GM21423 (cell line): Measurements from ENCODE around the gene XRCC3.

ENCODE experiments used
- ATAC-seq: cut with Tn5 transposase; IDR thresholded peaks from one replicate; pipeline ENCODE4 v1.9.1; 2021; ENCODE audit warnings: mild to moderate bottlenecking, moderate library complexity; ENCODE audit not compliant: unreplicated experiment

Gene XRCC3

DNA sequence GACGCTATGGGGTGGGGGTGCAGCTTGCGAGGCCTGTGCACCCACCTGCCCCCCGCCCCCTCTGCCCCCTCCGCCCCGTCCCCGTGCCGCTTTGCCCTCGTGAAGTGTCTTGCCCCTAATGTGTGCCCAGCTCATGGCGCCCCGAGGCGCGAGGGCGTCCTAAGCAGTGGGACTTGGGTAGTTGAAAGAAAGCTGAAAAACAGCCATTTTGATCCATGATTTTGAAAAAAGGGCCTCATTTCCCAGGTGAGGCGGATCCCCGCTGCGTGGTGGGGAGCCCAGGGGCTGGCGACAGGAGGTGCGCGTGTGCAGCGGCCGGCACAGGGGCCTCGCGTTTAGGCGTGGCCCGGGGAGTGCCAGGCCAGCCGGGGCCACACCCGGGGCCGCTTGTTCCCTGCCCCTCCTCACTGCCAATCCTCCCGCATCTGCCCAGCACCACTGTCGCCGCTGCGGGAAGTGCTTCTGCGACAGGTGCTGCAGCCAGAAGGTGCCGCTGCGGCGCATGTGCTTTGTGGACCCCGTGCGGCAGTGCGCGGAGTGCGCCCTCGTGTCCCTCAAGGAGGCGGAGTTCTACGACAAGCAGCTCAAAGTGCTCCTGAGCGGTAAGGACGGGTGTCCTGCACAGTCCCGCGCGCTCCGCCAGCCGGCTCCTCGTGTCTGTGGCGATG, 12.2 kb upstream of the XRCC3 start:
- ATAC-seq, result no peak

DNA sequence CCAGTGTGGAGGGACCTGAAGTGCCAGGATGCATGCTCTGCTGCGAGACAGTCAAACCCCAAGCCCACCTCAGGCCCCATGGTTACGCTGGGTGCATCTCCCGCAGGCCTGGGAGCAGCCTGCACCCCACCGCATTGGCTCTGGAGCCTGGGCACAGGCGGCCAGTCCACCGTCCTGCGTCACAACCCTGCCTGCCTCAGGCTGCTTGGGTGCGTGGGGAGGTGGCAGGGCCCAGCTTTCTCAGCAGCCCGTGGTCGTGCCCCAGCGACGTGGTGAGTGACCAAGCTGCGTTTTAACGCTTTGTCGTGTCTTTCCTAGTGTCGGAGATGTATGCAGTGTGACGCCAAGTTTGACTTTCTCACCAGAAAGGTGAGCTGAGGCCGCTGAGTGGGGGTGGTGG, 11.2 kb upstream of the XRCC3 start:
- no peak for ATAC-seq

DNA sequence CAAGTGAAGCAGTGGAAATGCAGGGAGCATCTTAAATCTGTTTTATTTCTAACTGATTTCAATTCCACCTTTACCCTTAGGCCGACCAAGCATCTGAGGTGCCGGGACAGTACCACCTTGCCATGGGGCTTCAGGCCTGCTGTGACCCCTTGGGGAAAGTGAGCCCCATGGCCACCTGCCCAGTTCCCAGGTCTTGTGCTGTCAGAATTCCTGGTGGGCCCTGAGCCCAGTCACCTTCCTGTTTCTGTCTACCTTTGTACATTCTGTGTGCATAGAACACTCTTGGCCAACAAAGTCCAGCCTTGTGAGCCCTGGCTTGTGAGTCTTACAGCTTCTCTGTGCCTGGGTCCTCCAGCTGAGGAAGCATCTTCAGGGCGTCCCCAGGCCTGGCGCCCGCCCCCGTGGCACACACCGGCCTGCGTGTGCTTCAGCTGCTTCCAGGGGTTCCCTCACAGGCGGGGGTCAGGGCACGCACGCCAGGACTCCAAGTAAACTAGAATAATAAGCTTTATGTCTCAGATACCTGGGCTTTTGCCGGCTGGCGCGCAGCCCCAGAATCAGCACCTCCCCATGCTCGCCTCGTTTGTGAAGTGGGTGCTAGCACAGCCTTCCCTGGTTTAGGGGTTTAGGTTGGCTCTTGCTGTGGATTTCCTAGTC, 10.6 kb upstream of the XRCC3 start:
- no peak for ATAC-seq

DNA sequence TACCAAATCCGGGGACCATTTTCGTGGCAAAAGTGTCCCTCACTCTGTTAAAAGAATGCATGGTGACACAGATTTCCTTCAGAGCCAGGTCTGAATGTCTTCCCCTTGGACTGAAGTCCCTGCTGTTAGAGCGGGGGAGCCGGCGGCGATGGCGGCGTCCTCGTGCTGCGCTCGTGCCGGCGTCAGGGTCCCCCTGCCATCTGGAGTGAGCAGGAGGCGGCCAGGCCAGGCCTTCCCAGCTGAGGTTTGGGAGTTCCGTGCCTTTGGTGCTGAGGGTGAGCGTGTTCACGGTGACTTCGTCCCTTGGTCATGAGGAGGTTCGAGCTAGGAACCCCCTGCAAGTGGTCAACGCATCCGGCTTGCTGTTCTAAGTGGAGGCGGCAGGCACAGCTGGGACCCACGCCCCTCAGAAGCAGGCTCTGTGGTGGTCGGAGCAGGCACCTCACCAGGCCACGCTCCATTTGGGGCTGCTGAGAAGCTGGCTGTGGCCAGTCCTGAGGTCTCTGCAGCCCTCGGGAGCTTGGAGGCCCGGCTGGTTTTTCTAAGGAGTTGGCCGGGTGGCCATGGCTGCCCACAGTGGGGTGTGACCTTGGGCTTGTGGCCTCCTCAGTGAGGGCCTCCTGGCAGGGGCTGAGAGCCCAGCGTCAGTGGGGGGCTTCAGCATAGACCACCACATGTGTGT, 9.9 kb upstream of the XRCC3 start:
- no peak for ATAC-seq

DNA sequence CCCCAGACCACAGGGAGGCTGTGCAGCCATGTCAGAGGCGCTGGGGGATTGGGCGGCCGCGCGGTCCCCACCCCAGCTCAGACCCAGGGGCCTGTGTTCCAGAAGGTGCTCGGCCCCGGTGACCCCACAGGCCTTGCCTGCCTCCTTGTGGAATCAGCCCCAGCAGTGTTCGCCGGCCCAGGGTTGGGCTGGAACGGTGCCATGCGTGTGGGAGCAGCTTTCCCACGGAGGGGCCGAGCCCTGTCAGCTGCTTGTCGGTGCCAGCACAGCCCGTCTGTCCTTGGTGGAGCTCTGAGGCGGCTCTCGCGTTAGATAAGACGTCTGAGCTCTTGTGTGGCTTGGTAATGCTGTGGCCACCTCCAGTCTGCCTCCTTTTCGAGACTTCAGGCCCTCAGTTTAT, 8.9 kb upstream of the XRCC3 start:
- no peak for ATAC-seq

DNA sequence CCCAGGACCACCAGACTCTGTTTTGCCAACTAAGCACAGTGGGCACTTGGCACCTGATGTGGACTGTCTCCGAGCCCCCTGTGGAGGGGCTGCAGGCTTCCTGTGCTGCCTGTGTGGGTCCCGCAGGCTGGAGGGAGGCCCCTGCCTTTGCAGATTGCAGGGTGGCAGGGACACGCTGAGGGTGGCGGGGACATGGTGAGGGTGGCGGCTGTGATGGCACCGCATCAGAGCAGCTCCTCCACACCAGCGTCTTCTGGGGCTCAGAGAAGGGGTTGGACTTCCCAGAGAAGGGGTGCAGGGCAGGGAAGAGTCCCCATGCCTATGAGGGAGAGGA, 8.5 kb upstream of the XRCC3 start:
- ATAC-seq, result no peak

DNA sequence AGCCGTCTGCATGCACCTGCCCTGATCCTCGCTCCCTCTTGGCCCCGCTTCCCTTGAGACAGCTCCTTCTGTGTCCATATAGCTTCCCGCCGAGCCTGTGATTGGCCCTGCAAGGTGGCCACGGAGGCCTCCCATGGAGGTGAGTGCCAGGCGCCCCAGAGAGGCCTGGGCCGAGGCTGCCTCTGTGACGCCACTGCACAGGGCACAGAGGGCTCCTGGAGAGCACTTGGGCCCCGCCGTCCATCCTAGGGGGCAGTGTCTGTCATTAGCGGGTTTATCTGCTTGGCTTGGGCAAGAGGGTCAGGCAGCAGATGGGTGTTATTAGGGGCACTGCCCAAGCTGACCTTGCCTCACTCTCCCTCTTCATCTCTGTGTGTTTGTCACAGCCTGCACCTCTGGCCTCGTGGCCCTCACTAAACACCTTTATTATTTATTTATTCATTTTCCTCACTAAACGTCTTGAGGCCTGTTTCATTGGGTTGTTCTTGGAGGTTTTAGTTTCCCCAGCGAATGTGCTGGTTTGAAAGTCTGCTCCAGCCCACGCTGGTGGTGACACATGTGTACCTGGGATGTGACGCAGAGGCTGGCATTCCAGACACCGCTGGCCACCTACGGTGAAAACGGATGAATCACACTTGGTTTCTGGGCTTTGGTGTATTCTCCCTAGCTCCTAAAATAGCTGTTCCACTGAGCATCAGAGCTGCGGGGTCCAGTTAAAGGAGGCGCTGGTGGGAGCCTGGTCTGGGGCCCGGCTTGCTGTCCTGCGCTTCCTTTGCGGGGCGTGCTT, 6.3 kb upstream of the XRCC3 start:
- ATAC-seq, result no peak

DNA sequence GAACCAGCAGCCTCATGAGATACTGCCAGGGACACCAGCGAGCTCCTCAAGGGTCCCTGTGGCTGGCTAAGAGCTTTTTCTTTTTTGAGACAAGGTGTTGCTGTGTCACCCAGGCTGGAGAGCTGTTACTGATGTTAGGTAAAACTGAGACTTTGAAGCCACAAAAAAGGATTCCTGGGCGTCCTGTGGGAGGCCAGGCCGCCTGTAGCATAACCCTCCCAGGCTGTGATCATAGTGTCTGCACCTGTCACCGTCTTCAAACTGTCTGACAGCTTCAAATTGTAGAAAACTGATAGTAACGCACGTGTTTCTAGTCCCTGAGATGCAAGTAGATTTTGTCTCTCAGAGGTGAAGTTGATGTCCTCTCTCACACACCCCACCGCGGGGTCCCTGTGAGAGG, 4.5 kb upstream of the XRCC3 start:
- ATAC-seq, result no peak

DNA sequence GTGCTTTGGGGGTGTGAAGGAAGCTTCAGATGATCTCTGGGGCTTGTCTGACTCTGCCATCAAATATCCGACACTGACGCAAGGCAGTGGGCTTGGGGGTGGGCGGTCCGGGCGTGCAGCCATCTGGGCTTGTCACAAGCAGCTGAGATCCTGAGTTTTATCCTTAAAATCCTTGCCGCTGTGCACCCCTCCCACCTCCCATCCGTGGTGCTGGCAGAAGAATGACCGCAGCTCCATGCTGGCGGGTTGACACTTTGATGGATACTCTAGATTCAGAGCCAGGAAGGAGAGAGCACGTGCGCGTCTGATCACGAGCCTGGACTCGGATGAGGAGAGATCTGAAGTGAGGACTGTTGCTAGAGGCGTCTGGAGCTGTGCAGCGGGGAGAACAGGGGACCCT, 3.3 kb upstream of the XRCC3 start:
- no peak for ATAC-seq

DNA sequence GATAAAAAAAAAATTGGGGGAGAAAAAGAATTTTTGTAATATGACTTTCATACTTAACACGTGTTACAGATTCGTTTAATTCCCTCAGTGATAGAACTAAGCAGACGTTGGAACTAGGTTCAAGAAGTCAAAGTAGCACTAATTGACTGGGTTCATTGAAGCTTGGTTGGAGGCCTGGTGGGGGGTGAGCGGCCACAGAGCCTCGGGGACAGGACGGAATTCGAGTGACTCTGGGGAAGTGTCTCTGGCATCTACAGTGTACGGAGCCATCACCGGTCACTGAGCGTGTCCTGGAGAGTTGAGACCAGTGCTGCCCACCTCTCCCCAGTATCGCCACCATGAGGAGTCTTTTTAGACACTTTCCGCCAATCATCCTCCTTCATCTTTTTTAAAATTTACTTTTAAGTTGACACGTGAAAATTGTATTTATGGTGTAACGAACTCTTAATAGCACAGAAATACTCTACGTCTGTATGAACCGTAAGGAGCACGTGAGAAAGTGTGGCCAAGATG, 1.7 kb upstream of the XRCC3 start:
- ATAC-seq, result no peak

DNA sequence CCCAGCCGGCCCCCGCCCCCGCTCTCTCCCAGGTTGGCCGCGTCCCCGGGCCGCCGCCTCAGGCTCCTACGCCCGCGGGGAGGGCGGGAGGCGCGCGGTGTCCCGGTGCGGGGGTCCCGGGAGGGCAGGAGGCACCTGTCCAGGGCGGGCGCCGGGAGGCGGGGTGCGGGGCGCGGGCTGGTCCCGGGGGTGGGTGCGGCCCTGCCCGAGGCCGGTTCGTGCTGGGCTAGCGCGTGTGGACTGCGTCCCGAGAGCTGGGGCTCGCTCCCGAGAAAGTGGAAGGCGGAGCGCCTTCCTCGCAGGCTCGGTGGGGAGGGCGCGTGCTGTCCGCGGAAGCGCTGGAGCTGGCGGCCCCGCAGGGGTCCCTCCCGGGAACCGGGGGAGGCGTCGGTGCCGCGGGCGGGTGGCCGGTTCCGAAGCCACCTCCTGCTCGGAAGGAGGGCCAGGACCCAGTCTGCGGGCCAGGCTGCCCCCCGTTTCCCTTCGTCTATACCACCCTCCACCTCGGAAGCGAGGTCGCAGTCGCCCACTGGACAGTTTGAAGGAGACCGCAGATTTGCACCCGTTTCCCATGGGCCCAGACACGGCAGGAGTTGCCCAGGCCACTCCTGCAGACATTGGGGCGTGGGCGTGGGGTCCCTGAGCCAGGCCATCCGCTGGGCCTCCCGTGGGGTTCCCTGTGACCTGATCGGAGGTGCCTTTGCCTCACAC, 995 bp upstream of the XRCC3 start:
- no peak for ATAC-seq

DNA sequence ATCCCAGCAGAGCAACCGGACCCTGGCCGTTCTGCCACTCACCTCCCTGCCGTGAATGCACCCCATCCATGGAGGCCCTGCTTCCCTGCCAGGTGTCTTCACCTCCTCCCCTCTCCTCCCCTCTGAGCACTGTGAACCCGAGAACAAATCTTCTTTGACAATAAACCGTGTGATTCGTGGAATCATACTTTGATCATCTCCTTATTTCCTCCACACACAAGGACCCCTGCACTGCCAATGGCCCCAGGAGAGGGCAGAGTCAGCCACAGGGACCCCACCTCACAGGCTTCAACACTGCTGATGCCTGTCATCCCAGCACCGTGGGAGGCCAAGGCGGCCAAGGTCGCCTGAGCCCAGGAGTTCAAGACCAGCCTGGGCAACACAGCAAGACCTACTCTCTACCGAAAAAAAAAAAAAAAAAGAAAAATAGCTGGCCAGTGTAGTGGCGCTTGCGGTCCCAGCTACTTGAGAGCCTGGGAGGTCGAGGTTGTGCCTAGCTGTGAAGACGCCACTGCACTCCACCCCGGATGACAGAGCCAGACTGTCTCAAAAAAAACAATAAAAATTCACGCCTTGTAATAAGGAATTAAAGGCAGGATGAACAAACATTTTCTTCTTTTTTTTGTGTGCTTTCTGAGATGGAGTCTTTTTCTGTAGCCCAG, 1.1 kb downstream of the XRCC3 start:
- ATAC-seq, result no peak

DNA sequence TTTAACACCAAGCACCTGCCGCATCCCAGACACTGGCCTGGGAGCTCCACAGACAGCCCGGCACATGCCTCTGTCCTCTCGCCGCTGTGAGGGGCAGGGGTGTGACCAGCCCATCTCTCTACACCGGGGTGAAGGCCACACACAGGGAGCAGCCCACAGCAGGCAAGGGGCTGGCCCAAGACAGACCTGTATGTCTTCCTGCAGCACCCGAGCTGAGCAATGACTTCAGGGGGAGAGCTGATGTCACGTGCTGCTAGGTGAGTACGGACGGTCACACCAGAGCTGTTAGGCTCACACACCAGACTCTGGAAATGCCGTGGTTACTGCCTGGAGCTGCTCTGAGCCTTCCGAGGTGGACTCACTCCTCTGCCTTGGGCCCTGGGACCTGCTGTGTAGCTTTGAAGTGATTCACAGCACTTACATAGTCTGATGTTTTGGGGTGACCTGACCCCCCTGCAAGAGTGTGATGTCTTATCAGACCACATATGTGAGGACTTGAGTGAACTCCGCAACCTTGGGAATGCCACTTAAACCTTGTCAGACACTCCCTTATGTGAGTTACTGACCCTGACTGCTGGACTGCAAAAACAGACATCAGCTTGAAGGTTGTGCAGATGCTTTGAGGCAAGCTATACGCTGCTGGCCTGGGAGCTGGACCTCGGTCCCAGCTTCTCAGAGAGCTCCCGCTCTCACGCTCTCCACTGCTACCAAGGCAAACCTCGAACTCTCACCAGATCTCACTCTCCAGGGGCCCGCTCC, 1.8 kb downstream of the XRCC3 start:
- no peak for ATAC-seq

DNA sequence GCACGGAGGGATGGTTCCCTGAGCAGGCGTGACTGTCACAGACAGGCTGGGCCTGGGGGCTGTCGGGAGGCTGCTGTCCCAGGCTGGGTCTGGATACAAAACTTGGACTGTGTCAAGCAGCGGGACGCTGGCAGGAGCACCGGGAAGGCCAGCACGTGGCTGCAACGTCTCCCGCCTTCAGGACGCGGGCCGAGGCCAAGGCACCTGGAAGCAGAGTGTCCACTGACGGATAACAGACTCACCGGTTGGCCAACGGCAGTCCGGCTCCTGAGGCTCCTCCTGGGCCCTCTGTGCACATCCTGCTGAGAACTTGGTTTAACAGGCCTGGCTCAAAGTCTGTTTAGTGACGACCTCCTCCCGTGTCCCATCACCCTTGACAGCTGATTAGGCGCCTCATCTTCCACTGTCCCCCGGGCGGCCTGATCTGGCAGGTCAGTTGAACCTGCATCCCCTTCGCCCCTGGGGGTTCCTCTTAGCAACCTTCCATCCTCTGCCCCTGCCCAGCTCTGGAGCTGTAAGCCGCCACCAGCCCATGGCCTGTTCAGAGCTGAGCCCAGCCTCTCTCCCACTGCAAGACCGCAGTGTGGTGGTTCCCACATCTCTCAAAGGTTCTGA, 2.5 kb downstream of the XRCC3 start:
- ATAC-seq, result no peak

DNA sequence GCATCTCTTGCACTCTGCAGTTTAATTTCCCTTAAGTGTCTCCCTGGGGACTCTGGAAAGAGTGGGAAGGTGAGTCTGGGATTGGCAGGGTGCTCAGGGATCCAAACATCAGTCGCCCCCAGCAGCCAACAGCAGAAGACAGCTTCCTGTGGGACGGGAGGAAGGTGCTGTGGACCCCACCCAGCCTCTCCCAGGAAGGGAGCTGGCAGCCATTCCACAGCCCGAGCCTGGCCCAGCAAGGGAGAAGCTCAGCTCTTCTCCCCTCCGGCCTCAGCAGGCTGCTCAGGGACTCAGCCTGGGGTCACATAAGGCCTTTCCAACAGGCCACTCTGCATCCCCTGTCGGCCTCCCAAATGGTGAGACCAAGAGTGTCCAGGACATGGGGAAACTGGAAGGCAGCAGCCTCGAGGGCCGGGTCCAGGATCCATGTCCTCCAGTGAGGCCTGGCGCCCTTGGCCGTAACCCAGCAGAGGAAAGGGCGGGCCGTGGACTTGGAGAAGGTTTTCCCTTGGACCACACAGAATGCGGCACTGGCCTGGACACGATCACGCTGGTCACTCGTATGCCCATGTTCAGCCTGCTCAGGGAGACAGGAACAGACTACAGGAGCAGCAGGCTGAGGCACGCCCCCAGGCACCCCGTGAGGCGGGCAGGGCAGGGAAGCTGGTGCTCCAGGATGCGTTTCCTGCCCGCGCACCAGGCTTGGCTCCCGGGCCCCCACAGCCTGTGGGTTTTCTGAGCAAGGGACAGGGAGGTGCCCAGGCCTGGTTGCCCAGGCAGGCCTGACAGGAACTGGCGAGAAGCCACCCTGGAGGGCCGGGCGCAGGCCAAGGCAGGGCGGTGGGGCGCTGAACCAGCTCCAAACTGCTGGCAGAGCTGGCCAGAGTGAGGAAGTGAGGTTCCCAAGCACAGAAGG, 3.5 kb downstream of the XRCC3 start:
- ATAC-seq, result no peak

DNA sequence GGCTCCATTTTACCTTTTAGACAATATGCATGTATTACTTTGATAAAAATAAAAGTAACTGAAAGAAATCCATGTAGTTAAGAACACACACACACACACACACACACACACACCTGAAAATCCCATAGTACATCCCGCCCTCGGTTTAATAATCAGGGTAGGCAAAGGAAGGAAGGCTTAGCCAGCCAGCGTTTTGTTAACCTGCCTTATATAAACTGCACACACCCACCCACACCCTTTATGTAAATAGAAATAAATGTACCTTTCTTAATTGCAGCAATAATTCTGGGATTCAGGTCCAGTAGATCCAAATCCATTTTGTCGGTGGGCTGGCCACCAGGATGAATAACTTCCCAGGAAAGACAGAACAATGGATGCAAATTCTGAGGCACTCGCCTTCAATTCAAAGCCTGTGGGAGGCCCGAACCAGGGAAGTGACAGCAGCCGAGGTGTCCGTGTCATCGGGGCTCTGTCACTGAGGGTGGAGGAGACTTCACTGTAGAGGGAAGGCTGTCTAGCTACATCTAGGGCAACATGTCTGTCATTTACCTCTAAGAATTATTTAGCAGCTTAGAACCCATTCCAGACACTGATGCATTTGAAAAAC, 4.4 kb downstream of the XRCC3 start:
- no peak for ATAC-seq

DNA sequence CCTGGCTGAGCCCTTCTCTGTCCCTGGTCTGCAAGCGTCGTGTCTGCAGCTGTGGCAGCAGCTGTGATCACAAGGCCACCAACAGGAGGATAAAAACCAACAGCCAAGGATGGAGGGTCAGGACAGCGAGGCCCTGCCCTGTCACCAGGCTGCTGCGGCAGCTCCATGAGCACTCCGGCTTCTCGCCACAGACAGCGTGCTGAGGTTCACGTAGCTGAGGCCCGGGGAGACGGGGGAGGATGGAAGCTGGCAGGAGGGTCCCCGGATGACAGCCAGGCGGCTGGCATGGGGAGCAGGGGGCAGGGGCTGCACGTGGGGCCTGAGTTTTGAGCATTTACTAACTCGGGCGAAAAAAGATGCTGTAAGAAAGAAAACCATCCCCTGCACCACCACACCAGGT, 5.4 kb downstream of the XRCC3 start:
- ATAC-seq, result no peak

DNA sequence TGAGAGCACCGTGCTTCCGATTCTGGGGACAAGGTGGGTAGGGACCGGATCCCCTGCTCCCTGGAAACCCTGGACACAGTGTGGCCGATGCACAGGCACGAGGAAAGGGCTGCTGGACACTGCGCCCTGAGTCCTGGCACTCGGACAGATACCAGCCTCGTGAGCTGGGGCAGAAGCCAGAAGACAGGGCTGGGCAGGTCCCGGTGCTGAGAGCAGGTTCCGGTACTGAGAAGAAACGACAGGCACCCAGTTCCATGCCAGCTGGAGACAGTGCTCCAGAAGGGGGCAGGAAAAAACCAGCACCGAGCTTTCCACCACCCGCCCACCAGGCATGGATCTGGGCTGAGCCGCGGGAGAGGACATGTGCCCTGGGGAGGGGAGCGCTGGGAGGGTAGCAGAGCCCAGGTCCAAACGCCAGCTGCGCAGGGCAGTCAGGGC, 6.5 kb downstream of the XRCC3 start:
- no peak for ATAC-seq
